Activated naive CD4-positive, alpha-beta T cell treated with anti-CD3 and anti-CD28 coated beads, Interleukin-2, amount 50 U/mL, for 24 hours (primary cell): Measurements from ENCODE around the gene NOM1.

Experiments
- H3K27ac Mint-ChIP-seq: one replicate; pipeline ENCODE4 v1.8.0; 2021; ENCODE audit warnings: mild to moderate bottlenecking, mixed read lengths
- H3K27me3 Mint-ChIP-seq: one replicate; pipeline ENCODE4 v1.8.0; 2021; ENCODE audit warnings: mixed read lengths
- H3K36me3 Mint-ChIP-seq: one replicate; pipeline ENCODE4 v1.8.0; 2021; ENCODE audit warnings: mixed read lengths
- H3K4me1 Mint-ChIP-seq: one replicate; pipeline ENCODE4 v1.8.0; 2021; ENCODE audit warnings: mixed read lengths
- H3K4me3 Mint-ChIP-seq: one replicate; pipeline ENCODE4 v1.8.0; 2021; ENCODE audit warnings: mild to moderate bottlenecking, mixed read lengths
- H3K9me3 Mint-ChIP-seq: one replicate; pipeline ENCODE4 v1.8.0; 2021; ENCODE audit warnings: mixed read lengths

Gene NOM1

GRCh38 chr7:156954941-156955340 is 5.4 kb downstream of the NOM1 start:
- H3K27ac Mint-ChIP-seq, result no peak overlapping the region
- no peaks in the 10 kb centered on the region for H3K27me3 Mint-ChIP-seq
- H3K9me3 Mint-ChIP-seq, result no peaks in the 10 kb centered on the region
- H3K4me3 Mint-ChIP-seq, result no peak overlapping the region
- H3K4me1 Mint-ChIP-seq, result peaks cover 41% of the 10 kb centered on the region
- peaks cover 14% of the 10 kb centered on the region for H3K36me3 Mint-ChIP-seq

GRCh38 chr7:156956727-156957126 is 7.2 kb downstream of the NOM1 start:
- H3K27ac Mint-ChIP-seq, result no peak overlapping the region
- no peaks in the 10 kb centered on the region for H3K9me3 Mint-ChIP-seq
- no peak overlapping the region for H3K4me3 Mint-ChIP-seq
- H3K36me3 Mint-ChIP-seq, result peaks cover 20% of the 10 kb centered on the region
- peaks cover 30% of the 10 kb centered on the region for H3K4me1 Mint-ChIP-seq
- no peaks in the 10 kb centered on the region for H3K27me3 Mint-ChIP-seq

- no peaks in the 10 kb centered on the region for H3K4me1 Mint-ChIP-seq
- no peak overlapping the region for H3K27ac Mint-ChIP-seq
- H3K4me3 Mint-ChIP-seq, result no peak overlapping the region
- peaks cover 24% of the 10 kb centered on the region for H3K36me3 Mint-ChIP-seq
- no peaks in the 10 kb centered on the region for H3K27me3 Mint-ChIP-seq
- H3K9me3 Mint-ChIP-seq, result no peaks in the 10 kb centered on the region
Observed at GRCh38 chr7:156962145-156962544, 12.6 kb downstream of the NOM1 start.

GRCh38 chr7:156962897-156963296 is 13.4 kb downstream of the NOM1 start:
- no peaks in the 10 kb centered on the region for H3K27me3 Mint-ChIP-seq
- H3K4me1 Mint-ChIP-seq, result no peaks in the 10 kb centered on the region
- H3K36me3 Mint-ChIP-seq, result peaks cover 24% of the 10 kb centered on the region
- no peaks in the 10 kb centered on the region for H3K9me3 Mint-ChIP-seq
- no peak overlapping the region for H3K27ac Mint-ChIP-seq
- no peak overlapping the region for H3K4me3 Mint-ChIP-seq

- Mint-ChIP-seq H3K4me3 (no peak overlapping the region), H3K27ac (no peak overlapping the region), H3K4me1 (no peaks in the 10 kb centered on the region), H3K36me3 (peaks cover 24% of the 10 kb centered on the region), H3K27me3 (no peaks in the 10 kb centered on the region), H3K9me3 (no peaks in the 10 kb centered on the region)
Observed at GRCh38 chr7:156963472-156963871, 14.0 kb downstream of the NOM1 start.

- Mint-ChIP-seq H3K36me3 (peaks cover 26% of the 10 kb centered on the region), H3K4me1 (no peaks in the 10 kb centered on the region), H3K9me3 (no peaks in the 10 kb centered on the region), H3K4me3 (no peak overlapping the region), H3K27me3 (no peaks in the 10 kb centered on the region), H3K27ac (no peak overlapping the region)
Observed at GRCh38 chr7:156964971-156965370, 15.5 kb downstream of the NOM1 start.

GRCh38 chr7:156966387-156966786 is 16.9 kb downstream of the NOM1 start:
- Mint-ChIP-seq H3K27me3 (no peaks in the 10 kb centered on the region), H3K4me1 (no peaks in the 10 kb centered on the region), H3K9me3 (no peaks in the 10 kb centered on the region), H3K36me3 (peaks cover 18% of the 10 kb centered on the region), H3K27ac (no peak overlapping the region), H3K4me3 (no peak overlapping the region)

- Mint-ChIP-seq H3K27ac (no peak overlapping the region), H3K4me1 (no peaks in the 10 kb centered on the region), H3K4me3 (no peak overlapping the region), H3K36me3 (peaks cover 11% of the 10 kb centered on the region), H3K9me3 (no peaks in the 10 kb centered on the region), H3K27me3 (no peaks in the 10 kb centered on the region)
Observed at GRCh38 chr7:156968183-156968582, 18.7 kb downstream of the NOM1 start.

GRCh38 chr7:156969972-156970420 is 20.5 kb downstream of the NOM1 start:
- Mint-ChIP-seq H3K27ac (no peak overlapping the region), H3K4me3 (no peak overlapping the region), H3K27me3 (no peaks in the 10 kb centered on the region), H3K9me3 (no peaks in the 10 kb centered on the region), H3K36me3 (peaks cover 6% of the 10 kb centered on the region), H3K4me1 (no peaks in the 10 kb centered on the region)

- no peak overlapping the region for H3K27ac Mint-ChIP-seq
Observed at GRCh38 chr7:156975620-156976019, 26.1 kb downstream of the NOM1 start.

GRCh38 chr7:156979007-156979606 is 29.6 kb downstream of the NOM1 start:
- H3K27me3 Mint-ChIP-seq, result no peaks in the 10 kb centered on the region
- H3K27ac Mint-ChIP-seq, result no peak overlapping the region
- H3K36me3 Mint-ChIP-seq, result peaks cover 6% of the 10 kb centered on the region
- H3K4me3 Mint-ChIP-seq, result no peak overlapping the region
- H3K9me3 Mint-ChIP-seq, result no peaks in the 10 kb centered on the region
- H3K4me1 Mint-ChIP-seq, result no peaks in the 10 kb centered on the region

More at GRCh38 chr7:156975620-156976019, 26.1 kb downstream of the NOM1 start:
- H3K36me3 Mint-ChIP-seq, result peaks cover 6% of the 10 kb centered on the region
- no peaks in the 10 kb centered on the region for H3K9me3 Mint-ChIP-seq
- H3K4me3 Mint-ChIP-seq, result no peak overlapping the region
- H3K4me1 Mint-ChIP-seq, result no peaks in the 10 kb centered on the region
- no peaks in the 10 kb centered on the region for H3K27me3 Mint-ChIP-seq

- Mint-ChIP-seq H3K4me3 (no peak overlapping the region), H3K27ac (no peak overlapping the region), H3K4me1 (no peaks in the 10 kb centered on the region), H3K27me3 (no peaks in the 10 kb centered on the region), H3K9me3 (no peaks in the 10 kb centered on the region), H3K36me3 (peaks cover 6% of the 10 kb centered on the region)
Observed at GRCh38 chr7:156979711-156980110, 30.2 kb downstream of the NOM1 start.

GRCh38 chr7:156984174-156984891 is 34.8 kb downstream of the NOM1 start:
- Mint-ChIP-seq H3K9me3 (no peaks in the 10 kb centered on the region), H3K36me3 (peaks cover 4% of the 10 kb centered on the region), H3K4me1 (no peaks in the 10 kb centered on the region), H3K27ac (no peak overlapping the region), H3K4me3 (no peak overlapping the region), H3K27me3 (no peaks in the 10 kb centered on the region)

- Mint-ChIP-seq H3K4me3 (no peak overlapping the region), H3K36me3 (no peaks in the 10 kb centered on the region), H3K27me3 (no peaks in the 10 kb centered on the region), H3K27ac (no peak overlapping the region), H3K4me1 (no peaks in the 10 kb centered on the region), H3K9me3 (no peaks in the 10 kb centered on the region)
Observed at GRCh38 chr7:156985101-156985992, 35.8 kb downstream of the NOM1 start.

GRCh38 chr7:156986378-156986777 is 36.9 kb downstream of the NOM1 start:
- Mint-ChIP-seq H3K4me1 (no peaks in the 10 kb centered on the region), H3K27me3 (peaks cover 3% of the 10 kb centered on the region), H3K36me3 (no peaks in the 10 kb centered on the region), H3K4me3 (no peak overlapping the region), H3K27ac (no peak overlapping the region), H3K9me3 (no peaks in the 10 kb centered on the region)
